ENCODE results near the gene C5AR1.
"Not testable (repeated sequence)": the region's sequence is repeated elsewhere in the genome, so short reads cannot be mapped to it uniquely, and the experiment has no call there.

C5AR1 gene

GRCh38 chr19:47339196-47339880, 29.7 kb downstream of the C5AR1 start:
- no peak for DNase-seq (ENCODE audit: low read depth)
- no peak for TF ChIP-seq CTCF (conservative IDR thresholded peaks at IDR 0.05; ENCODE audit: low read depth, low read length)
- no peak overlapping the region for H3K4me3 ChIP-seq (ENCODE audit: low read length)

DNA sequence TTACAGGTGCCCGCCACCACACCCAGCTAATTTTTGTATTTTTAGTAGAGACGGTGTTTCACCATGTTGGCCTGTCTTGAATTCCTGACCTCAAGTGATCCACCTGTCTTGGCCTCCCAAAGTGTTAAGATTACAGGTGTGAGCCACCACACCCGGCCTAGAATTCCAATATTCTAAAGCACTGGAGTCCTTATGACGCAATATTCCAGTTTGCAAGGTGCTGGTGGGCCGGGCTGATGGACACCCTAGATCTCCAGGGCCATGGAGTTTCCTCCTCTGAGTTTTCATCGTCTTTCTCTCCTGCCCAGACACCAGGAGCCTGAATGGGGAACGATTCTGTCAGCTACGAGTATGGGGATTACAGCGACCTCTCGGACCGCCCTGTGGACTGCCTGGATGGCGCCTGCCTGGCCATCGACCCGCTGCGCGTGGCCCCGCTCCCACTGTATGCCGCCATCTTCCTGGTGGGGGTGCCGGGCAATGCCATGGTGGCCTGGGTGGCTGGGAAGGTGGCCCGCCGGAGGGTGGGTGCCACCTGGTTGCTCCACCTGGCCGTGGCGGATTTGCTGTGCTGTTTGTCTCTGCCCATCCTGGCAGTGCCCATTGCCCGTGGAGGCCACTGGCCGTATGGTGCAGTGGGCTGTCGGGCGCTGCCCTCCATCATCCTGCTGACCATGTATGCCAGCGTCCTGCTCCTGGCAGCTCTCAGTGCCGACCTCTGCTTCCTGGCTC, 31.0 kb downstream of the C5AR1 start:
- no peak for TF ChIP-seq CTCF (conservative IDR thresholded peaks at IDR 0.05; ENCODE audit: low read depth, low read length)
- DNase-seq (ENCODE audit: low read depth), result no peak
- H3K4me3 ChIP-seq (ENCODE audit: low read length), result no peak overlapping the region

DNA sequence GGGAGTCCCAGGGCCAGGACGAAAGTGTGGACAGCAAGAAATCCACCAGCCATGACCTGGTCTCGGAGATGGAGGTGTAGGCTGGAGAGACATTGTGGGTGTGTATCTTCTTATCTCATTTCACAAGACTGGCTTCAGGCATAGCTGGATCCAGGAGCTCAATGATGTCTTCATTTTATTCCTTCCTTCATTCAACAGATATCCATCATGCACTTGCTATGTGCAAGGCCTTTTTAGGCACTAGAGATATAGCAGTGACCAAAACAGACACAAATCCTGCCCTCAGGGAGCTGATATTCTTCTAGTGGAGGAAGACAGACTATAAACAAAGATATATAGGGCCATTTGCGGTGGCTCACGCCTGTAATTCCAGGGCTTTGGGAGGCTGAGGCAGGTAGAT, 32.1 kb downstream of the C5AR1 start:
- TF ChIP-seq CTCF (conservative IDR thresholded peaks at IDR 0.05; ENCODE audit: low read depth, low read length), result no peak
- H3K4me3 ChIP-seq (ENCODE audit: low read length), result no peak overlapping the region
- DNase-seq (ENCODE audit: low read depth), result no peak

DNA sequence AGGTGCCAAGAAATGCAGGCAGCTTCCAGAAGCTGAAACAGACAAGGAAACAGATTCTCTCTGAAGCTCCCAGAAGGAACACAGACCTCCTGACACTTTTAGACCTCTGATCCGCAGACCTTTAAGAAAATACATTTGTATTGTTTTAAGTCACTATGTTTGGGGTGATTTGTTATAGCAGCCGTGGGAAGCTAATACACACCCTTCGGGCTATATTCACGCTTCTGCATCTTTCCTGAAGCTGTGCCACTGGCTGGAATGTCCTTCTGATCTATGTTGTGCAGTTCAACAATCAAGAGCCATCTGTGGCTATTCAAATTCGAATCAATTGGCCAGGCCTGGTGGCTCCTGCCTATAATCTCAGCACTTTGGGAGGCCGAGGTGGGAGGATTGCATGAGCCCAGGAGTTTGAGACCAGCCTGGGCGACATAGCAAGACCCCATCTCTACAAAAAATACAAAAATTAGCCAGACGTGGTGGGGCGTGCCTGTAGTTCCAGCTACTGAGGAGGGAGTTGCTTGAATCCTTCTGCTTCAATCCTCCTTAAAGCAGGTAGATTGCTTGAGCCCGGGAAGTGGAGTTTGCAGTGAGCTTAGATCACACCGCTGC, 33.6 kb downstream of the C5AR1 start:
- no peak overlapping the region for H3K4me3 ChIP-seq (ENCODE audit: low read length)
- no peak for DNase-seq (ENCODE audit: low read depth)
- no peak for TF ChIP-seq CTCF (conservative IDR thresholded peaks at IDR 0.05; ENCODE audit: low read depth, low read length)

DNA sequence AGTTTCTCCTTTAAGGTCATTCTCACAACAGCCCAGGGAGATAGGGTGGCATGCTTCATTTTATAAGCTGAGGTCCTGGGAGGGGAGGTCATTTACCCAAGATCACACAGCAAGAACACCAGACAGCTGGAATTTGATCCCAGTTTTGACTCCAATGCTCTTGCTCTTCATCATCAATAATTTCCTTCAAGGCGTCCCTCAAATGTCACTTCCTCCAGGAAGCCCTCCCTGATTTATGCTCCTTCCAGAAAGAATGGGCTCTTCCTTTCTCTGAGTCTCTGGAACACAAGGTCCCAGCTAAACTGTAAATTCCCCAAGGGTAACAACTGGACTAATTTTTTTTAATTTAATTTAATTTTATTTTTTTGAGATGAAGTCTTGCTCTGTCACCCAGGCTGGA, 34.8 kb downstream of the C5AR1 start:
- no peak for DNase-seq (ENCODE audit: low read depth)
- no peak overlapping the region for H3K4me3 ChIP-seq (ENCODE audit: low read length)
- TF ChIP-seq CTCF (conservative IDR thresholded peaks at IDR 0.05; ENCODE audit: low read depth, low read length), result no peak

DNA sequence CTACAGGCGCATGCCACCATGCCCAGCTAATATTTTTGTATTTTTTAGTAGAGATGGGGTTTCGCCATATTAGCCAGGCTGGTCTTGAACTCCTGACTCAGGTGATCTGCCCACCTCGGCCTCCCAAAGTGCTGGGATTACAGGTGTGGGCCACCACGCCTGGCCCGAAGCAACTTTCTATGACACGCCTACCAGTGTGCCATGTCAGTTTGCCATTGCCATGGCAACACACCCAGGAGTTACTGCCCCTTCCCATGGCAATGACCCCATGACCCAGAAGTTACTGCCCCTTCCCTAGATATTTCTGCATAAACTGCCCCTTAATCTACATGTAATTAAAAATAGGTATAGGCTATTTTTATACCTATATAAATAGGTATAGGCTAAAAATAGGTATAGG, 36.4 kb downstream of the C5AR1 start:
- DNase-seq (ENCODE audit: low read depth), result not testable (repeated sequence)

GRCh38 chr19:47348819-47349795, 39.4 kb downstream of the C5AR1 start, which contains the start of gene DHX34:
Gene DHX34, plus strand, starts transcription at chr19:47349315. Its CDS starts 3,716 bp downstream, at chr19:47353031.
- peak; percentile 98 for TF ChIP-seq CTCF (conservative IDR thresholded peaks at IDR 0.05; ENCODE audit: low read depth, low read length)
- DNase-seq (ENCODE audit: low read depth), result peak; percentile 94
- peak within 1 kb of the TSS; percentile 98 for H3K4me3 ChIP-seq (ENCODE audit: low read length)

More for the DNA sequence above, 36.4 kb downstream of the C5AR1 start:
- not testable (repeated sequence) for H3K4me3 ChIP-seq (ENCODE audit: low read length)
